ENCODE data around the gene MMEL1. TPM values are rescaled to one million over a fixed set of nuclear protein-coding genes. Genes with fewer than 3 reads are reported as not detected.

MMEL1 gene
- total and polyA plus RNA-seq, 2 experiments from 2014 or later = 0.57 to 0.90 TPM

DNA sequence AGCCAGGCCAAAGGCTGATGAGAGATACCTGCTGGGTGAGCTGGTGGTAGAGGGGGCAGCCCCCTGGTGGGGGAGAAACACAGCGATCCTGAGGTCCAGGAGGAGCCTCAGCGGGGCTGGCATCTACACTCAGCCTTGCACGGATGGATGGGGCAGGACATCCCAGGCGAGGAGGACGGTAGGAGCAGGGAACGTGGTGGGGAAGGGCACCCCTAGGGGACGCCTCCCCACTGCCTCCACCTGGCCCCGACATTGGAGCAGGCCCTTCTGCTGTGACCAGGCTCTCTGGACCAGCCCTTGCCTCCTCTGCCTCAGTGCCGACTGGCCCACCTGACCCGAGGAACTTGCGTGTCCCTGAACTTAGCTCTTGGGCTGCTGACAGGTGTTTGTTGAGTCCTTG is 6.4 kb upstream of the MMEL1 start:
- Histone ChIP-seq H3K27ac (ENCODE audit: low read depth) (no peak overlapping the region), H3K79me2 (replicated peaks; ENCODE audit: insufficient read depth) (no peaks in the 10 kb centered on the region), H4K20me1 (replicated peaks; ENCODE audit: insufficient read depth) (0 out of 2 replicates have a peak, but pooled peaks cover 2% of the 10 kb centered on the region), H3K4me3 (no peak overlapping the region), H3F3A (replicated peaks; ENCODE audit: low read depth) (no peaks in the 10 kb centered on the region), H3K36me3 (ENCODE audit: insufficient read depth) (no peaks in the 10 kb centered on the region), H3K9me2 (ENCODE audit: insufficient read depth) (no peaks in the 10 kb centered on the region), H2AFZ (no peak overlapping the region), H3K4me1 (ENCODE audit: insufficient read depth) (no peaks in the 10 kb centered on the region; the same call in 1 of the 2 replicates), H3K4me2 (no peak overlapping the region), H3K27me3 (ENCODE audit: insufficient read depth) (peaks cover 22% of the 10 kb centered on the region)
- DNase-seq (ENCODE audit: low spot score) (no peak), ATAC-seq (no peak)
- peaks cover 17% of the 10 kb centered on the region for H3K36me3 Mint-ChIP-seq (ENCODE audit: low read depth)
- H3K27ac Mint-ChIP-seq = no peak overlapping the region
- no peak overlapping the region for H3K4me3 Mint-ChIP-seq
- peaks cover 32% of the 10 kb centered on the region for H3K9me3 Mint-ChIP-seq
- peaks cover 2% of the 10 kb centered on the region; the same call in 1 of the 3 replicates for H3K4me1 Mint-ChIP-seq
- TF ChIP-seq STAT1 (IDR thresholded peaks at IDR 0.05; ENCODE audit: unreplicated experiment) = no peak
- TF ChIP-seq EZH2 (IDR thresholded peaks at IDR 0.05; ENCODE audit: low read depth, unreplicated experiment) = no peak
- TF ChIP-seq, protein P1, sequence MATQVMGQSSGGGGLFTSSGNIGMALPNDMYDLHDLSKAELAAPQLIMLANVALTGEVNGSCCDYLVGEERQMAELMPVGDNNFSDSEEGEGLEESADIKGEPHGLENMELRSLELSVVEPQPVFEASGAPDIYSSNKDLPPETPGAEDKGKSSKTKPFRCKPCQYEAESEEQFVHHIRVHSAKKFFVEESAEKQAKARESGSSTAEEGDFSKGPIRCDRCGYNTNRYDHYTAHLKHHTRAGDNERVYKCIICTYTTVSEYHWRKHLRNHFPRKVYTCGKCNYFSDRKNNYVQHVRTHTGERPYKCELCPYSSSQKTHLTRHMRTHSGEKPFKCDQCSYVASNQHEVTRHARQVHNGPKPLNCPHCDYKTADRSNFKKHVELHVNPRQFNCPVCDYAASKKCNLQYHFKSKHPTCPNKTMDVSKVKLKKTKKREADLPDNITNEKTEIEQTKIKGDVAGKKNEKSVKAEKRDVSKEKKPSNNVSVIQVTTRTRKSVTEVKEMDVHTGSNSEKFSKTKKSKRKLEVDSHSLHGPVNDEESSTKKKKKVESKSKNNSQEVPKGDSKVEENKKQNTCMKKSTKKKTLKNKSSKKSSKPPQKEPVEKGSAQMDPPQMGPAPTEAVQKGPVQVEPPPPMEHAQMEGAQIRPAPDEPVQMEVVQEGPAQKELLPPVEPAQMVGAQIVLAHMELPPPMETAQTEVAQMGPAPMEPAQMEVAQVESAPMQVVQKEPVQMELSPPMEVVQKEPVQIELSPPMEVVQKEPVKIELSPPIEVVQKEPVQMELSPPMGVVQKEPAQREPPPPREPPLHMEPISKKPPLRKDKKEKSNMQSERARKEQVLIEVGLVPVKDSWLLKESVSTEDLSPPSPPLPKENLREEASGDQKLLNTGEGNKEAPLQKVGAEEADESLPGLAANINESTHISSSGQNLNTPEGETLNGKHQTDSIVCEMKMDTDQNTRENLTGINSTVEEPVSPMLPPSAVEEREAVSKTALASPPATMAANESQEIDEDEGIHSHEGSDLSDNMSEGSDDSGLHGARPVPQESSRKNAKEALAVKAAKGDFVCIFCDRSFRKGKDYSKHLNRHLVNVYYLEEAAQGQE (IDR thresholded peaks at IDR 0.05; ENCODE audit: unreplicated experiment) = no peak
- TF ChIP-seq, protein P2, sequence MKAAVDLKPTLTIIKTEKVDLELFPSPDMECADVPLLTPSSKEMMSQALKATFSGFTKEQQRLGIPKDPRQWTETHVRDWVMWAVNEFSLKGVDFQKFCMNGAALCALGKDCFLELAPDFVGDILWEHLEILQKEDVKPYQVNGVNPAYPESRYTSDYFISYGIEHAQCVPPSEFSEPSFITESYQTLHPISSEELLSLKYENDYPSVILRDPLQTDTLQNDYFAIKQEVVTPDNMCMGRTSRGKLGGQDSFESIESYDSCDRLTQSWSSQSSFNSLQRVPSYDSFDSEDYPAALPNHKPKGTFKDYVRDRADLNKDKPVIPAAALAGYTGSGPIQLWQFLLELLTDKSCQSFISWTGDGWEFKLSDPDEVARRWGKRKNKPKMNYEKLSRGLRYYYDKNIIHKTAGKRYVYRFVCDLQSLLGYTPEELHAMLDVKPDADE (IDR thresholded peaks at IDR 0.05) = no peak
- H3K27me3 Mint-ChIP-seq (ENCODE audit: insufficient read depth, low read depth, poor library complexity) = peaks cover 27% of the 10 kb centered on the region

DNA sequence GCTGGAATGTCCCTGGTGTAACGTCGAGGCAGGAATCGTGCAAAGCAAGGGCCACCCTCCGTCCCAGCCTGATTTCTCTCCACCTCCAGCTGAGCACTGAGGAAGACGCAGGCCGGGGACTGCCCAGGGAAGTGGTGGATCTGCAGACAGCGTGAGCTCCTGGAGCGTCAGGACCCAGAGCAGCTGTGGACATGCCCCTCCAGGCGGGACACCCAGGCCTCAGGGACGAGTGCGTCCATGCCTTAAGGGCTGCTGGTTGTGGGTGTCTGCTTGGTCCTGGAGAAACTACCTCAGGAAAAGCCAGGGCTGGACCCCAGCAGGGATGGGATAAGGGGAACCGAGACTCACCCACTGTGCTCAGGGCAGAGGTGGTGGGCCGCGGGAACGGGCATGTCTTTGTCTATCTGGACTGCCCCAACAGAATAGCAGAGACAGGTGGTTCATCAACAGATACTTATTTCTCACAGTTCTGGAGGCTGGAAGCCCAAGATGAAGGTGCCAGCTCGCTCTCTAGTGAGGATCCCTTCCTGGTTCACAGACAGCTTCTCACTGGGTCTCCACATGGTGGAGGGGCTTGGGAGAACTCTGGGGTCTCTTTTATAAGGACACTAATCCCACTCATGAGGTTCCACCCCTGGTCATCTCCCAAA is 5.8 kb upstream of the MMEL1 start:
- H3K9me3 Mint-ChIP-seq = peaks cover 32% of the 10 kb centered on the region
- no peaks in the 10 kb centered on the region; the same call in 1 of the 2 replicates for H3K4me1 ChIP-seq (ENCODE audit: insufficient read depth)
- no peak overlapping the region for H3K4me2 ChIP-seq
- no peaks in the 10 kb centered on the region for H3K9me2 ChIP-seq (ENCODE audit: insufficient read depth)
- H3K36me3 Mint-ChIP-seq (ENCODE audit: low read depth) = peaks cover 17% of the 10 kb centered on the region
- H3K27me3 Mint-ChIP-seq (ENCODE audit: insufficient read depth, low read depth, poor library complexity) = peaks cover 27% of the 10 kb centered on the region
- ATAC-seq (no peak), DNase-seq (ENCODE audit: low spot score) (no peak)
- peaks cover 22% of the 10 kb centered on the region for H3K27me3 ChIP-seq (ENCODE audit: insufficient read depth)
- H3K36me3 ChIP-seq (ENCODE audit: insufficient read depth) = no peaks in the 10 kb centered on the region
- no peak overlapping the region for H3K27ac Mint-ChIP-seq
- peaks cover 2% of the 10 kb centered on the region; the same call in 2 of the 3 replicates for H3K4me1 Mint-ChIP-seq
- no peak overlapping the region for H3K4me3 Mint-ChIP-seq
- H3K27ac ChIP-seq (ENCODE audit: low read depth) = no peak overlapping the region
- no peak overlapping the region for H2AFZ ChIP-seq
- H3K79me2 ChIP-seq (replicated peaks; ENCODE audit: insufficient read depth) = no peaks in the 10 kb centered on the region
- no peaks in the 10 kb centered on the region for H3F3A ChIP-seq (replicated peaks; ENCODE audit: low read depth)
- no peak overlapping the region for H3K4me3 ChIP-seq
- 0 out of 2 replicates have a peak, but pooled peaks cover 2% of the 10 kb centered on the region for H4K20me1 ChIP-seq (replicated peaks; ENCODE audit: insufficient read depth)
- TF ChIP-seq NANOG (IDR thresholded peaks at IDR 0.05; ENCODE audit: borderline replicate concordance) (no peak), POLR2AphosphoS5 (IDR thresholded peaks at IDR 0.05; ENCODE audit: low read depth) (peak; percentile 10; the same call in 1 of the 2 replicates)

All from GM23338 (cell line).